ENCODE data around the gene AGRN. TPM values are rescaled to one million over a fixed set of nuclear protein-coding genes. Genes with fewer than 3 reads are reported as not detected.

The AGRN gene
- total and polyA plus RNA-seq, 8 donors, result 40.5 to 166 (median 71.4) TPM

GRCh38 chr1:1089731-1090423 lies 70.0 kb downstream of the AGRN start:
- DNase-seq (peak in 2 of 6 donors; percentile 43 to 70), ATAC-seq (no peak), FAIRE-seq (no peak)
- intact Hi-C loops (cut with DNase I), result no loop called here
- H3K36me3 ChIP-seq, result no peaks in the 10 kb centered on the region
- no peaks in the 10 kb centered on the region for H3K9me3 ChIP-seq
- no peak overlapping the region for H3K27ac ChIP-seq
- TF ChIP-seq CTCF (IDR thresholded peaks at IDR 0.05), result no peak
- no peaks in the 10 kb centered on the region for H3K27me3 ChIP-seq
- no peak overlapping the region for H3K4me3 ChIP-seq
- WGBS, 2 donors, result 92% methylated on average over 22 of the region's 22 CpGs
- H3K4me1 ChIP-seq, result no peaks in the 10 kb centered on the region

- DNase-seq, result peak in 3 of 6 donors; percentile 26 to 71 (median 52)
Observed at GRCh38 chr1:1090424-1091343, 70.8 kb downstream of the AGRN start.

DNA sequence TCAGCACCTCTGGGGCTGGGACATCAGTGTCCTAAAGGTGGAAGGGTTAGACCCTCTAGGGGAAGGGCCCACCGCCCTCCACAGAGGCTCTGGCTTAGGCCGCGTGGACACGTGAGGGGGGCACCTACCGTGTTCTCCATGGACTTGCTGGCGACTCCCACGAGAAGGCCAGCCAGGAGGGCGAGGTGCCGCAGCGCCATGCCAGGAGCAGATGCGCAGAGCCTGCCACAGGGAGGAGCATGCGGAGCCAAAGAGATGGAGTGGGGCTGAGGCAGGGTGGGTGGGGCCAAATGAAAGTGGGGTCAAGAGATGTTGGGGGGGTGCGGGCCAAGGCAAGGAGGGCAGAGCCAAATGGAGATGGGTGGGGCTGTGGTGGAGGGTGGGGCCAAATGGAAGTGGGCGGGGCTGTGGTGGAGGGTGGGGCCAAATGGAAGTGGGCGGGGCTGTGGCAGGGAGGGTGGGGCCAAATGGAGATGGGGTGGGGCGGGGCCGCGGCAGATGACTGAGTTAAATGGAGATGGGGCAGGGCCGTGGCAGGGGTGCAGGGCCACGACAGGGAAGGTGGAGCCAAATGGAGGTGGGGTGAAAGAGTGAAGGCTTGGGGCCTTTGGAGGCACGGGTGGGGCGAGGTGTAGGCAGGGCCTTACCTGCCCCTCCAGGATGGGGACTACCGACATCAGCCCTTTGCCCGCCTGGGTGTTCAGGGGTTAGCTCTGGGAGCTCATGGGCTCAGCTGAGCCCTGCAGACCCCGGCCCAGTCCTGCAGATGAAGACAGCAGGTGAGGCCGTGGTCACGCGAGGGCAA lies 71.6 kb downstream of the AGRN start:
- 93 to 95% methylated on average over 24 to 28 of the region's 28 CpGs for WGBS, 2 donors
- FAIRE-seq, result no peak
- Histone ChIP-seq H3K27me3 (no peaks in the 10 kb centered on the region), H3K4me1 (no peaks in the 10 kb centered on the region), H3K4me3 (no peak overlapping the region), H3K27ac (no peak overlapping the region), H3K36me3 (no peaks in the 10 kb centered on the region), H3K9me3 (no peaks in the 10 kb centered on the region)
- TF ChIP-seq CTCF (IDR thresholded peaks at IDR 0.05), result no peak
- ATAC-seq, result peak in 1 of 4 donors; percentile 14
- DNase-seq, result peak in 3 of 6 donors; percentile 32 to 70 (median 50)
- intact Hi-C loops (cut with DNase I), result no loop called here

More at GRCh38 chr1:1090424-1091343, 70.8 kb downstream of the AGRN start:
- WGBS, 2 donors, result 93 to 94% methylated on average over 44 to 45 of the region's 45 CpGs
- FAIRE-seq (no peak), ATAC-seq (no peak)
- Histone ChIP-seq H3K4me3 (no peak overlapping the region), H3K4me1 (no peaks in the 10 kb centered on the region), H3K27ac (no peak overlapping the region), H3K36me3 (no peaks in the 10 kb centered on the region), H3K9me3 (no peaks in the 10 kb centered on the region), H3K27me3 (no peaks in the 10 kb centered on the region)
- no peak for TF ChIP-seq CTCF (IDR thresholded peaks at IDR 0.05)
- intact Hi-C loops (cut with DNase I), result no loop called here

- no peak for FAIRE-seq
- no peaks in the 10 kb centered on the region for H3K9me3 ChIP-seq
- H3K4me3 ChIP-seq, result no peak overlapping the region
- no peaks in the 10 kb centered on the region for H3K27me3 ChIP-seq
- H3K4me1 ChIP-seq, result no peaks in the 10 kb centered on the region
- no peak overlapping the region for H3K27ac ChIP-seq
- intact Hi-C loops (cut with DNase I), result no loop called here
- 93% methylated on average over 28 of the region's 28 CpGs for WGBS, 2 donors
- peak in 2 of 6 donors; percentile 24 to 69 for DNase-seq
- TF ChIP-seq CTCF (IDR thresholded peaks at IDR 0.05), result no peak
- no peak for ATAC-seq
- H3K36me3 ChIP-seq, result no peaks in the 10 kb centered on the region
Observed at GRCh38 chr1:1092149-1092855, 72.4 kb downstream of the AGRN start.

All from pancreas (tissue), 10 donors.